A549 (cell line): ENCODE measurements around the gene CHD1. TPM values are rescaled to one million over a fixed set of nuclear protein-coding genes. Genes with fewer than 3 reads are reported as not detected.

Experiments used
- ATAC-seq, 2 experiments: fragments of 200-7000 bp in 1 of 2; fragments of >200 bp in 1 of 2; cut with Nextera tagmentation in 1 of 2; cut with Tn5 transposase in 1 of 2; 3 replicates each; pipeline versions ENCODE4 v1.8.0 to v1.9.1; 2018 to 2020; ENCODE audit warnings: mild to moderate bottlenecking in 1 of 2, moderate library complexity in 1 of 2
- CTCF ChIA-PET: fragments of 300-600 bp; sonication (Branson Sonifier 250); formaldehyde crosslinking; extraction: SDS; loops from one replicate; lab custom pipeline; 2021; ENCODE audit warnings: antibody characterized with exemption, inconsistent platforms; lab: Yijun Ruan, JAX
- POLR2A ChIA-PET: fragments of 350-600 bp; formaldehyde crosslinking; extraction: SDS; loops from one replicate; lab custom pipeline; 2021; ENCODE audit warnings: antibody characterized with exemption, inconsistent platforms; lab: Yijun Ruan, JAX
- DNase-seq, 2 experiments: peaks; one replicate each; pipeline versions ENCODE4 v3.0.0 to v3.0.0-alpha.2; 2011 to 2016; ENCODE audit warnings: low read depth in 1 of 2, low spot score in 1 of 2
- FAIRE-seq: peaks from 2 replicates; lab custom pipeline; 2011; peaks lifted over from hg19 to GRCh38; lab: Jason Lieb, UNC
- H3K27ac ChIP-seq, 2 experiments: fragments of >200 bp; sonication (Bioruptor Twin); formaldehyde crosslinking; 3 replicates each; pipeline ENCODE4 v1.5.1; 2016 to 2017
- H3K4me1 ChIP-seq: fragments of >200 bp; sonication (Bioruptor Twin); formaldehyde crosslinking; 3 replicates; pipeline ENCODE4 v1.6.1; 2016
- H3K4me2 ChIP-seq: fragments of >200 bp; sonication (Bioruptor Twin); formaldehyde crosslinking; 3 replicates; pipeline ENCODE4 v1.6.1; 2016
- H3K4me3 ChIP-seq: fragments of >200 bp; sonication (Bioruptor Twin); formaldehyde crosslinking; 3 replicates; pipeline ENCODE4 v1.5.1; 2016
- H3K9me3 ChIP-seq: fragments of >200 bp; sonication (Bioruptor Twin); formaldehyde crosslinking; 3 replicates; pipeline ENCODE4 v1.6.1; 2016
- CBX2 ChIP-seq: fragments of 200-600 bp; sonication (generic); IDR thresholded peaks from 2 replicates; pipeline ENCODE4 v1.6.1; 2016; ENCODE audit warnings: low read depth, mild to moderate bottlenecking, borderline replicate concordance
- CEBPB ChIP-seq, 2 experiments: fragments of >200 bp in 1 of 2; sonication (Bioruptor Twin) in 1 of 2; formaldehyde crosslinking in 1 of 2; IDR thresholded peaks; 2 replicates each; pipeline ENCODE4 v1.6.1; 2012 to 2016
- FOXS1 ChIP-seq: fragments of 250-450 bp; sonication (Bioruptor Pico); IDR thresholded peaks from 2 replicates; pipeline ENCODE4 v1.5.0; 2020; ENCODE audit warnings: mild to moderate bottlenecking, moderate library complexity
- HOXA7 ChIP-seq: fragments of 250-450 bp; sonication (Bioruptor Pico); IDR thresholded peaks from 2 replicates; pipeline ENCODE4 v1.5.0; 2020; ENCODE audit warnings: mild to moderate bottlenecking, moderate library complexity
- HOXB5 ChIP-seq: fragments of 250-450 bp; sonication (Bioruptor Pico); IDR thresholded peaks from 2 replicates; pipeline ENCODE4 v1.5.0; 2020; ENCODE audit warnings: mild to moderate bottlenecking, moderate library complexity
- KDM1A ChIP-seq: fragments of 200-600 bp; sonication (generic); IDR thresholded peaks from 2 replicates; pipeline ENCODE4 v1.6.1; 2016; ENCODE audit warnings: low read depth, mild to moderate bottlenecking
- NR3C1 ChIP-seq: fragments of >200 bp; sonication (Bioruptor Twin); formaldehyde crosslinking; IDR thresholded peaks from 3 replicates; pipeline ENCODE4 v1.6.1; 2017
- PHF8 ChIP-seq: fragments of 200-600 bp; sonication (generic); IDR thresholded peaks from 2 replicates; pipeline ENCODE4 v1.6.1; 2016; ENCODE audit warnings: low read depth, mild to moderate bottlenecking, antibody characterized with exemption, moderate library complexity, borderline replicate concordance
- RAD21 ChIP-seq, 2 experiments: fragments of >200 bp in 1 of 2; sonication (Bioruptor Twin) in 1 of 2; formaldehyde crosslinking in 1 of 2; IDR thresholded peaks in 1 of 2; conservative IDR thresholded peaks in 1 of 2; 2 replicates in 1 of 2; 3 replicates in 1 of 2; pipeline ENCODE4 v1.6.1; 2012 to 2018; ENCODE audit warnings: inconsistent platforms in 1 of 2
- RARB ChIP-seq: fragments of 250-450 bp; sonication (Bioruptor Pico); IDR thresholded peaks from 2 replicates; pipeline ENCODE4 v1.8.0; 2021; ENCODE audit warnings: mild to moderate bottlenecking, moderate library complexity
- SMC3 ChIP-seq: fragments of >200 bp; sonication (Bioruptor Twin); formaldehyde crosslinking; IDR thresholded peaks from 3 replicates; pipeline ENCODE4 v1.6.1; 2018; ENCODE audit warnings: inconsistent platforms
- SREBF2 ChIP-seq: fragments of 450-650 bp; IDR thresholded peaks from 2 replicates; pipeline ENCODE4 v1.6.1; 2014; ENCODE audit warnings: mild to moderate bottlenecking, moderate library complexity
- ZC3H11A ChIP-seq: fragments of 450-650 bp; IDR thresholded peaks from 2 replicates; pipeline ENCODE4 v1.6.1; 2014; ENCODE audit warnings: antibody characterized with exemption, mild to moderate bottlenecking
- ZFP36 ChIP-seq: fragments of 450-650 bp; IDR thresholded peaks from 2 replicates; pipeline ENCODE4 v1.6.1; 2014; ENCODE audit warnings: borderline replicate concordance; ENCODE audit not compliant: partially characterized antibody
- WGBS: methylation state at CpG from one replicate; pipeline ENCODE4 v1.1.6; 2017; ENCODE audit errors: missing lambda C conversion rate; 5-methylcytosine and 5-hydroxymethylcytosine counted together
- polyA plus RNA-seq, 4 experiments: library from polyadenylated mRNA; depleted of rRNA in 3 of 4; stranded (reverse); fragments of >200 nt; fragmentation: RNase III in 1 of 4; extraction: RNeasy Plus Mini Kit Qiagen cat#74134 plus additional on column Dnase treatment in 1 of 4; gene quantifications; 2 replicates in 3 of 4; 3 replicates in 1 of 4; pipeline ENCODE4 v1.2.3, GENCODE V29; 2011 to 2017
- TF ChIP-seq, protein P1 (sequence below): fragments of 150-350 bp; IDR thresholded peaks from 2 replicates; pipeline ENCODE4 v1.6.1; 2014; ENCODE audit warnings: low read depth, mild to moderate bottlenecking, low read length
- TF ChIP-seq, protein P2 (sequence below): fragments of 250-450 bp; sonication (Bioruptor Pico); IDR thresholded peaks from 2 replicates; pipeline ENCODE4 v1.5.0; 2021; ENCODE audit warnings: mild to moderate bottlenecking, moderate library complexity, borderline replicate concordance
- TF ChIP-seq, protein P3 (sequence below): fragments of 200-600 bp; sonication (generic); IDR thresholded peaks from 2 replicates; pipeline ENCODE4 v1.6.1; 2016; ENCODE audit warnings: antibody characterized with exemption, mild to moderate bottlenecking, moderate library complexity

CHD1 gene
- polyA plus RNA-seq, 2 of the 4 experiments (the other 2 are of a cell fraction), result 25.9 to 53.9 TPM

DNA sequence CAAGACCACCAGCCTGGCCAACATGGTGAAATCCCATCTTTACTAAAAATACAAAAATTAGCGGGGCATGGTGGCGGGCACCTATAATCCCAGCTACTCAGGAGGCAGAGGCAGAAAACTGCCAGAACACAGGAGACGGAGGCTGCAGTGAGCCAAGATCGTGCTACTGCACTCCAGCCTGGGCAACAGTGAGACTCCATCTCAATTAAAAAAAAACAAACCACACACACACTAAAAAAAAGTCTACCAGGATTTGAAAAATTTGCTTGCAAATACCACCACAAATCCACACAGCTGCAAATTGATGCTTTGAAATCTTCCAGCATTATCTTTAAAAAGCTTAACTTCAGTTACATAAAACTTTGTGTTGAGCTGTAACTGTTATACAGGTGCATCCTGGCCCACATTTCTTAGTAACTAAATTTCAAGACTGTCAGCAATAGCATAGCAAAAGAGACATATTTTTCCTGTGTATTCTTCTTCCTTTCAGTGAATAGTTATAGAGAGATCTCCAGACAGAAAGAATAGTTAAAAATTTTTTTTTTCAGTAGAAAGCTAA lies 6.8 kb downstream of the CHD1 start:
- peaks cover 25% of the 10 kb centered on the region for H3K4me1 ChIP-seq
- TF ChIP-seq HOXB5 (CRISPR knock-in tag), result no peak
- TF ChIP-seq, protein P1, sequence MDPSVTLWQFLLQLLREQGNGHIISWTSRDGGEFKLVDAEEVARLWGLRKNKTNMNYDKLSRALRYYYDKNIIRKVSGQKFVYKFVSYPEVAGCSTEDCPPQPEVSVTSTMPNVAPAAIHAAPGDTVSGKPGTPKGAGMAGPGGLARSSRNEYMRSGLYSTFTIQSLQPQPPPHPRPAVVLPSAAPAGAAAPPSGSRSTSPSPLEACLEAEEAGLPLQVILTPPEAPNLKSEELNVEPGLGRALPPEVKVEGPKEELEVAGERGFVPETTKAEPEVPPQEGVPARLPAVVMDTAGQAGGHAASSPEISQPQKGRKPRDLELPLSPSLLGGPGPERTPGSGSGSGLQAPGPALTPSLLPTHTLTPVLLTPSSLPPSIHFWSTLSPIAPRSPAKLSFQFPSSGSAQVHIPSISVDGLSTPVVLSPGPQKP, result no peak
- no peak for TF ChIP-seq PHF8
- TF ChIP-seq CEBPB (IDR thresholded peaks at IDR 0.05), result no peak
- no peak for TF ChIP-seq FOXS1
- TF ChIP-seq KDM1A, result no peak
- TF ChIP-seq, protein P2, sequence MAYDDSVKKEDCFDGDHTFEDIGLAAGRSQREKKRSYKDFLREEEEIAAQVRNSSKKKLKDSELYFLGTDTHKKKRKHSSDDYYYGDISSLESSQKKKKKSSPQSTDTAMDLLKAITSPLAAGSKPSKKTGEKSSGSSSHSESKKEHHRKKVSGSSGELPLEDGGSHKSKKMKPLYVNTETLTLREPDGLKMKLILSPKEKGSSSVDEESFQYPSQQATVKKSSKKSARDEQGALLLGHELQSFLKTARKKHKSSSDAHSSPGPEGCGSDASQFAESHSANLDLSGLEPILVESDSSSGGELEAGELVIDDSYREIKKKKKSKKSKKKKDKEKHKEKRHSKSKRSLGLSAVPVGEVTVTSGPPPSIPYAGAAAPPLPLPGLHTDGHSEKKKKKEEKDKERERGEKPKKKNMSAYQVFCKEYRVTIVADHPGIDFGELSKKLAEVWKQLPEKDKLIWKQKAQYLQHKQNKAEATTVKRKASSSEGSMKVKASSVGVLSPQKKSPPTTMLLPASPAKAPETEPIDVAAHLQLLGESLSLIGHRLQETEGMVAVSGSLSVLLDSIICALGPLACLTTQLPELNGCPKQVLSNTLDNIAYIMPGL, result no peak
- no peak overlapping the region for H3K4me2 ChIP-seq
- DNase-seq, result no peak
- ATAC-seq, result no peak
- ChIA-PET CTCF (interaction anchor here (0.7 to 1.8 kb wide), 2 partner anchors 61 to 110 kb away, joined by 4 to 8 read pairs; no protein-coding TSS in a partner anchor), POLR2A (interaction anchor here (0.6 kb wide), 1 partner anchor 14 kb away, joined by 3 read pairs; no protein-coding TSS in a partner anchor)
- WGBS, result 91% methylated on average over 4 of the region's 4 CpGs
- no peak overlapping the region for H3K27ac ChIP-seq
- no peak for FAIRE-seq
- H3K9me3 ChIP-seq, result no peaks in the 10 kb centered on the region
- H3K4me3 ChIP-seq, result no peak overlapping the region

DNA sequence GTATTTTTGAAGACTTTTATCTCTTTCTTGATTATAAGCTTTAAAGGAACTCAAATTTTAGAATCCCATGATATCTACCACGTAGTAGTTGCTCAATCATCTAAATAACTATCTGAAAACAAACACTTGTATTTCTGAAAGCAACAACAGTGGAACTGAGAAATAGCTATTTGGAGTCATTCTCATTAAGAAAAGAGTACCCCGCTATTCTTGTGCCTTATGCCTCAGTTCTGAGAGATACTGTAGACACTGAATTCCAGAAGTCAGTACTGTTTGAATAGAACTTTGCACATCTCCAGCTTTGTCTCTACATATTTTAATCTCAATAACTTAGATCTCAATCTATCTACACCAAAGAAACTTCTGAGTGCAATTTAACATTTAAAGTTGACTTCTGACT lies 11.4 kb downstream of the CHD1 start:
- Histone ChIP-seq H3K27ac (no peak overlapping the region), H3K4me3 (no peak overlapping the region), H3K4me1 (peaks cover 12% of the 10 kb centered on the region; the same call in 2 of the 3 replicates), H3K9me3 (no peaks in the 10 kb centered on the region), H3K4me2 (no peak overlapping the region)
- ATAC-seq (no peak), FAIRE-seq (no peak), DNase-seq (no peak)
- ChIA-PET CTCF (interaction anchor here (0.9 to 2.0 kb wide), 2 partner anchors 10 to 115 kb away, joined by 3 to 6 read pairs; no protein-coding TSS in a partner anchor), POLR2A (interaction anchor here (0.9 kb wide), 1 partner anchor 10 kb away, joined by 5 read pairs; no protein-coding TSS in a partner anchor)
- 85% methylated on average over 2 of the region's 2 CpGs for WGBS
- no peak for TF ChIP-seq HOXA7 (CRISPR knock-in tag)
- TF ChIP-seq, protein P1, result no peak

DNA sequence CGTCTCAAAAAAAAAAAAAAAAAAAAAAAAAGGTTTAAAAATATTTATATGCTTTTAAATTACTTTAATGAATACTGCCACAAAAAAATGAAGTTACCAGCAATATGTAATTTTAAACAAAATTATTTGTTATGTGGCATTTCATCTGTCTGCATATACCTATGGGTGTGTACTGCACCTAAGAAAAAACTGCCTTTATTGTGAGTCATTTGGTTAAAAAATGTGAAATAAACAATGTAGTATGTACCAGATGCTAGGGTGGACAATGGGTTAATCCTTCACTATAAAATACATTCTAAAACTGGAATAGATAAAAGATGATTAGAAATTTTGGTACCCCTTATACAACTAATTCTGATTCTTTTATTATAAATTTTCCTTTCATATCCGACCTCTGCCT lies 12.3 kb downstream of the CHD1 start:
- no peak overlapping the region for H3K27ac ChIP-seq
- no peak for TF ChIP-seq SREBF2
- 0 out of 2 replicates have a peak, but pooled peaks have one; percentile 18 for TF ChIP-seq HOXA7 (CRISPR knock-in tag)
- TF ChIP-seq RAD21 (conservative IDR thresholded peaks at IDR 0.05 in 1 of 2, IDR thresholded peaks at IDR 0.05 in 1 of 2), result no peak
- FAIRE-seq, result no peak
- ChIA-PET CTCF (no interaction called here), POLR2A (no interaction called here)
- H3K9me3 ChIP-seq, result no peaks in the 10 kb centered on the region
- no peak for ATAC-seq
- H3K4me2 ChIP-seq, result no peak overlapping the region
- WGBS, result 44% methylated on average over 2 of the region's 2 CpGs
- no peak for DNase-seq
- peaks cover 12% of the 10 kb centered on the region; the same call in 2 of the 3 replicates for H3K4me1 ChIP-seq
- no peak overlapping the region for H3K4me3 ChIP-seq

DNA sequence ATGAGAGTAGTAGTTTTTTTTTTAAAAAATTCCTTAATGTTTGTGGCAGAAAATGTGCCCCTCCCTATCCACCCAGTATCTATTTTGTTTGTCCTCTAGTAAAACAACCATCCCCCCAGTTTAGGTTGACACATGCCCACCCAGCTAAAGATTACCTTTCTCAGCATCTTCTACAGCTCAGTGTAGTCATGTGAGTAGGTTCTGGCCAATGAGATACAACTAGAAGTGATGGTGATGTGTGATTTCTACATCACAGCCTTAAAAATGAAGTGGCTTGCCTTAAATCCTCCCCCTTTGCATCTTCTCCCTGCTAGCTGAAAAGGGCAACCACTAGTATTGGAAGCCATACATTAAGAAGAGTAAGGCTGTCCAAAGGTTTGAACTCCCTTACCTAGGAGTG lies 14.9 kb downstream of the CHD1 start:
- no peaks in the 10 kb centered on the region for H3K9me3 ChIP-seq
- FAIRE-seq (no peak), DNase-seq (no peak), ATAC-seq (peak in 1 of 2 experiments; percentile 63; a peak in 3 of 6 replicates)
- H3K27ac ChIP-seq, result no peak overlapping the region
- no peak overlapping the region for H3K4me3 ChIP-seq
- no peak overlapping the region for H3K4me2 ChIP-seq
- peaks cover 12% of the 10 kb centered on the region; the same call in 2 of the 3 replicates for H3K4me1 ChIP-seq
- ChIA-PET POLR2A (interaction anchor here (0.7 kb wide), 1 partner anchor 106 kb away, joined by 3 read pairs; no protein-coding TSS in a partner anchor), CTCF (interaction anchor here (1.0 to 6.0 kb wide), 4 partner anchors 9 to 147 kb away, joined by 3 to 40 read pairs (median 7); no protein-coding TSS in a partner anchor)
- TF ChIP-seq KDM1A (no peak), CBX2 (no peak), SMC3 (no peak), FOXS1 (no peak), NR3C1 (no peak), ZC3H11A (no peak), ZFP36 (no peak), RARB (CRISPR knock-in tag) (no peak), CEBPB (IDR thresholded peaks at IDR 0.05) (no peak)
- TF ChIP-seq, protein P3, sequence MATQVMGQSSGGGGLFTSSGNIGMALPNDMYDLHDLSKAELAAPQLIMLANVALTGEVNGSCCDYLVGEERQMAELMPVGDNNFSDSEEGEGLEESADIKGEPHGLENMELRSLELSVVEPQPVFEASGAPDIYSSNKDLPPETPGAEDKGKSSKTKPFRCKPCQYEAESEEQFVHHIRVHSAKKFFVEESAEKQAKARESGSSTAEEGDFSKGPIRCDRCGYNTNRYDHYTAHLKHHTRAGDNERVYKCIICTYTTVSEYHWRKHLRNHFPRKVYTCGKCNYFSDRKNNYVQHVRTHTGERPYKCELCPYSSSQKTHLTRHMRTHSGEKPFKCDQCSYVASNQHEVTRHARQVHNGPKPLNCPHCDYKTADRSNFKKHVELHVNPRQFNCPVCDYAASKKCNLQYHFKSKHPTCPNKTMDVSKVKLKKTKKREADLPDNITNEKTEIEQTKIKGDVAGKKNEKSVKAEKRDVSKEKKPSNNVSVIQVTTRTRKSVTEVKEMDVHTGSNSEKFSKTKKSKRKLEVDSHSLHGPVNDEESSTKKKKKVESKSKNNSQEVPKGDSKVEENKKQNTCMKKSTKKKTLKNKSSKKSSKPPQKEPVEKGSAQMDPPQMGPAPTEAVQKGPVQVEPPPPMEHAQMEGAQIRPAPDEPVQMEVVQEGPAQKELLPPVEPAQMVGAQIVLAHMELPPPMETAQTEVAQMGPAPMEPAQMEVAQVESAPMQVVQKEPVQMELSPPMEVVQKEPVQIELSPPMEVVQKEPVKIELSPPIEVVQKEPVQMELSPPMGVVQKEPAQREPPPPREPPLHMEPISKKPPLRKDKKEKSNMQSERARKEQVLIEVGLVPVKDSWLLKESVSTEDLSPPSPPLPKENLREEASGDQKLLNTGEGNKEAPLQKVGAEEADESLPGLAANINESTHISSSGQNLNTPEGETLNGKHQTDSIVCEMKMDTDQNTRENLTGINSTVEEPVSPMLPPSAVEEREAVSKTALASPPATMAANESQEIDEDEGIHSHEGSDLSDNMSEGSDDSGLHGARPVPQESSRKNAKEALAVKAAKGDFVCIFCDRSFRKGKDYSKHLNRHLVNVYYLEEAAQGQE, result no peak
